DND-41 (cell line): ENCODE data around the gene TXNDC2.

Experiments used
- EZH2 ChIP-seq: IDR thresholded peaks from 3 replicates; pipeline ENCODE4 v1.6.1; 2012; ENCODE audit warnings: borderline replicate concordance, low read depth, mild to moderate bottlenecking, moderate library complexity, low read length, inconsistent platforms; ENCODE audit not compliant: severe bottlenecking
- TF ChIP-seq, protein P1 (sequence below): IDR thresholded peaks from 2 replicates; pipeline ENCODE4 v1.5.1; 2012; ENCODE audit warnings: borderline replicate concordance, low read length, moderate library complexity, mild to moderate bottlenecking; ENCODE audit not compliant: poor library complexity, severe bottlenecking; ENCODE audit errors: extremely low read depth

DNA sequence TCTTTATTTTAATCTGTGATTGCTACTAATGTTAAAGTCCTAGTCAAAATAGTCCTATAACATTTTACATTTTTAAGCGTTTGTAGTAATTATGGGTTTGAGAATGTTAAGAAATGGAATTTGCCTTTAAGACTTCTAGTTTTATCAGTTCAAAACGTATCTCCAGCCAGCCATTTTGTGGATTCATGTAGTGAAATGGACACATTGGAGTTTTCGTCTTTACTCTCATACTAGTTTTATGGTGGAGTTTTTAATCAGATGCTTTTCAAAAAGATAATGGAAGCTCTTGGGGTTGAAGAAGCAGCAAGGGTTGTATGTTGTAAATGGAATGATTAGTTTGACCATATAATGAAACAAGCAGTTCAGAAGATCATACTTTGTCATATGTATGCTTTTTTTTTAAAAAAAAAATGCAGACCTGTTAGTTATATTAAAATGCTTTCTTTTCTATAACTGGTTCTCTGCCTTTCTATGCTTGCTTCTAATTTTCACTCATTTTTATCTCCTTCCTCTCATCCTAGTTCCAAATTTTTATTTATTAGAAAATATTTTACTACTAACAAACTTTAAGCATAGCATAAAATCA is 44.6 kb downstream of the TXNDC2 start:
- TF ChIP-seq, protein P1, sequence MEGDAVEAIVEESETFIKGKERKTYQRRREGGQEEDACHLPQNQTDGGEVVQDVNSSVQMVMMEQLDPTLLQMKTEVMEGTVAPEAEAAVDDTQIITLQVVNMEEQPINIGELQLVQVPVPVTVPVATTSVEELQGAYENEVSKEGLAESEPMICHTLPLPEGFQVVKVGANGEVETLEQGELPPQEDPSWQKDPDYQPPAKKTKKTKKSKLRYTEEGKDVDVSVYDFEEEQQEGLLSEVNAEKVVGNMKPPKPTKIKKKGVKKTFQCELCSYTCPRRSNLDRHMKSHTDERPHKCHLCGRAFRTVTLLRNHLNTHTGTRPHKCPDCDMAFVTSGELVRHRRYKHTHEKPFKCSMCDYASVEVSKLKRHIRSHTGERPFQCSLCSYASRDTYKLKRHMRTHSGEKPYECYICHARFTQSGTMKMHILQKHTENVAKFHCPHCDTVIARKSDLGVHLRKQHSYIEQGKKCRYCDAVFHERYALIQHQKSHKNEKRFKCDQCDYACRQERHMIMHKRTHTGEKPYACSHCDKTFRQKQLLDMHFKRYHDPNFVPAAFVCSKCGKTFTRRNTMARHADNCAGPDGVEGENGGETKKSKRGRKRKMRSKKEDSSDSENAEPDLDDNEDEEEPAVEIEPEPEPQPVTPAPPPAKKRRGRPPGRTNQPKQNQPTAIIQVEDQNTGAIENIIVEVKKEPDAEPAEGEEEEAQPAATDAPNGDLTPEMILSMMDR: no peak
- TF ChIP-seq EZH2: no peak
